Inflammatory macrophage (primary cell): ENCODE data around the gene CX3CR1.

Source experiments
- DNase-seq, 2 donors: peaks; one replicate each; pipeline ENCODE4 v3.0.0-alpha.2; 2020 to 2022

Gene CX3CR1

GRCh38 chr3:39220407-39221140, 59.3 kb downstream of the CX3CR1 start:
- peak in 1 of 2 donors; percentile 5 for DNase-seq

DNA sequence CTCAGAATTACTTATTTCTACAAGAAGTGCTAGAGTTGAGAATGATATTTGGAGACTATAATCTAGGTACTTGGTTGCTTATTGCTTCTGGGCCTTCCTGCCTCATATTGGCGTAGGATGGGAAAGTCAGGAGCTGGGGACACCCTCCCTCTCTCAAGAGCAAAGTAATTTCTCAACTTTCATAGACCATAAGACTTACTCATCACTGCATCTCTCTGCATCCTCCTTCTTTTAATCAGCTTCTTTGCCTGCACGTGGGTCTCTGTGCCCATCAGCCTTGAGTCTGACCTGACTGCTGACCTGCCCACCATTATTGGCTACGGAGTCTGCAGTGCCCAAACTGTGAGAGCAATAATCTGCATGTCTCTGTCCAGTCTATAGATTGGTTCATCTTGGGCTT, 60.1 kb downstream of the CX3CR1 start:
- no peak for DNase-seq

DNA sequence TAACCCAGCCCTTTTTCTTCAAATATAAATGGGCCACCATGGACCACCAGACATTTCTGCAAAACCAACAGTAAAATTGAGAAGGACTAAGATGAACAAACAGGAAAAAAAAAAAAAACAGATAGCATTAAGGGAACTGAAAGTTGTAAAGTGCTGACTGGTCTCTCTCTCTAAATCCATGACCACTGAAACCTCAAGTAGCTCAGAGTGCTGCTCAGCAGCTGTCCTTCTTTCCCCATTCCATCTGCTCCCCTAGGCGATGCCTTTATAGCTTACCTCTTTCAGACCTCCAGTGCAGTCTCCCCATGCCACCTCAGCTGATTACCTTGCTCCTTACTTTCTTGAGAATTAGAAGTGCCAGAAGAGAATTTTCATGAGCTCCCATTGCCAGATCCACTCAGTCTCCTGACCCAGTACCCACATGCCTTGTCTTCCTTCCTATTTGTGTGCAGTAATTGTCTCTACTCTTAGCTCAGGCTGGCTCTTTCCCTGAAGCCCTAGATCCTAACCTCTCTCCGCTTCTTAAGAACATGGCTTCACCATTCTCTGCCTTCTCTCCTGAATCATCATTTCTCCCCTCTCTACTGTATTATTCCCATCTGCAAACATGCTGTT, 63.6 kb downstream of the CX3CR1 start:
- DNase-seq = peak; percentile 70 to 80

- no peak for DNase-seq
Measured at GRCh38 chr3:39213613-39214012, 66.2 kb downstream of the CX3CR1 start.
